ENCODE measurements around the gene TSPEAR.
A peak's percentile ranks its signal among the peaks of the same experiment; 100 is the strongest.
"Not testable (repeated sequence)": the region's sequence is repeated elsewhere in the genome, so short reads cannot be mapped to it uniquely, and the experiment has no call there.

The TSPEAR gene

DNA sequence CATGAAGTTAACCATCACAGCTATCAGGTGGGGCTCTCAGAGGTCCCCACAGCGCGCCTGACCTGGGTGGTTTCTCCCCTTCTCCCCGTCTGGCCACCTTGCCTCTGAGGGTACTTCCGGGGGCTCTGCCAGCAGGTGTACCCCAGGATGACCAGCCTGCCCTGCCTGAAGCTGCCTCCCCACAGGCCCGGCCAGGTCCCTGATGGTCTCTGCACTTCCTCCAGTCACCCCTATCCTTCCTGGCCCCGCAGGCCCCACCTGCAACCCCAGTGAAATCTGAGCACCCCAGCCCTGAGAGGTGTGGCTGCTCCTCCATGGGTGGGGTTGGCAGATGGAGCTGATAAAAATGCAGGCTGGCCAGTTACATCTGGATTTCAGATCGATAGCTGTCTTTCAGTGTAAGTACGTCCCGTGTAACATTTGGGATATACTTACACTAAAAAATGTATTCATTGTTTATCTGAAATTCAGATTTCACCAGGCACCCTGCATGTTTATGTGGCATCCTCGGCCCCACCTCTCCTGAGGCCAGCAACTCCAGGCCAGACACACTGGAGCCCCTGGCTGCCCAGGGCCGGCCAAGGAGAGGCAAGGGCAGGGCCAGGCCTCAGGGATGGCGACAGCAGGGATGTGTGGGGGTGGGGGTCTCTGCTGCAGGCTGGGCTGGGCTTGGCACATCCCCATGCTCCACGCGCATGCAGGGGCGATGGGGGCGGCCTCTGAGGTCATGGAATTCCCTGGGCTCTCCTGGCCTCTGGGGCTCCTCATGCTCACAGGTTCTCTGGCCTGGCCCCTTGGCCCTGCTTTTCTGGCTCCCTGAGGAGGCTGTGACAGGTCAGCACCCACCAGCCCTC lies 230.9 kb downstream of the TSPEAR start:
- Histone ChIP-seq H3K9me2 (ENCODE audit: low read depth, low read length) (no peaks in the 10 kb centered on the region), H3K27ac (ENCODE audit: low read depth, low read length, poor library complexity, severe bottlenecking) (no peak overlapping the region), H3K79me2 (ENCODE audit: insufficient read depth, low read length) (no peaks in the 10 kb centered on the region), H3F3A (ENCODE audit: insufficient read depth, low read length) (no peaks in the 10 kb centered on the region), H3K9me3 (ENCODE audit: low read length) (no peaks in the 10 kb centered on the region), H2AFZ (ENCODE audit: low read length) (no peak overlapping the region), H3K4me2 (ENCODE audit: low read length) (no peak overlapping the region), H3K4me3 (ENCODE audit: low read depth, low read length, poor library complexity, severe bottlenecking) (no peak overlapping the region), H3K36me3 (ENCODE audit: insufficient read depth, low read length) (no peaks in the 10 kb centered on the region), H3K27me3 (ENCODE audit: insufficient read depth, low read length) (no peaks in the 10 kb centered on the region), H4K20me1 (ENCODE audit: insufficient read depth, low read length) (no peaks in the 10 kb centered on the region), H3K4me1 (ENCODE audit: insufficient read depth, low read length, severe bottlenecking) (no peaks in the 10 kb centered on the region), H3K9ac (ENCODE audit: low read length) (no peak overlapping the region)
- TF ChIP-seq EZH2 (IDR thresholded peaks at IDR 0.05; ENCODE audit: borderline replicate concordance, low read length), result no peak
- TF ChIP-seq, protein P1, sequence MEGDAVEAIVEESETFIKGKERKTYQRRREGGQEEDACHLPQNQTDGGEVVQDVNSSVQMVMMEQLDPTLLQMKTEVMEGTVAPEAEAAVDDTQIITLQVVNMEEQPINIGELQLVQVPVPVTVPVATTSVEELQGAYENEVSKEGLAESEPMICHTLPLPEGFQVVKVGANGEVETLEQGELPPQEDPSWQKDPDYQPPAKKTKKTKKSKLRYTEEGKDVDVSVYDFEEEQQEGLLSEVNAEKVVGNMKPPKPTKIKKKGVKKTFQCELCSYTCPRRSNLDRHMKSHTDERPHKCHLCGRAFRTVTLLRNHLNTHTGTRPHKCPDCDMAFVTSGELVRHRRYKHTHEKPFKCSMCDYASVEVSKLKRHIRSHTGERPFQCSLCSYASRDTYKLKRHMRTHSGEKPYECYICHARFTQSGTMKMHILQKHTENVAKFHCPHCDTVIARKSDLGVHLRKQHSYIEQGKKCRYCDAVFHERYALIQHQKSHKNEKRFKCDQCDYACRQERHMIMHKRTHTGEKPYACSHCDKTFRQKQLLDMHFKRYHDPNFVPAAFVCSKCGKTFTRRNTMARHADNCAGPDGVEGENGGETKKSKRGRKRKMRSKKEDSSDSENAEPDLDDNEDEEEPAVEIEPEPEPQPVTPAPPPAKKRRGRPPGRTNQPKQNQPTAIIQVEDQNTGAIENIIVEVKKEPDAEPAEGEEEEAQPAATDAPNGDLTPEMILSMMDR (IDR thresholded peaks at IDR 0.05; ENCODE audit: low read length), result no peak

DNA sequence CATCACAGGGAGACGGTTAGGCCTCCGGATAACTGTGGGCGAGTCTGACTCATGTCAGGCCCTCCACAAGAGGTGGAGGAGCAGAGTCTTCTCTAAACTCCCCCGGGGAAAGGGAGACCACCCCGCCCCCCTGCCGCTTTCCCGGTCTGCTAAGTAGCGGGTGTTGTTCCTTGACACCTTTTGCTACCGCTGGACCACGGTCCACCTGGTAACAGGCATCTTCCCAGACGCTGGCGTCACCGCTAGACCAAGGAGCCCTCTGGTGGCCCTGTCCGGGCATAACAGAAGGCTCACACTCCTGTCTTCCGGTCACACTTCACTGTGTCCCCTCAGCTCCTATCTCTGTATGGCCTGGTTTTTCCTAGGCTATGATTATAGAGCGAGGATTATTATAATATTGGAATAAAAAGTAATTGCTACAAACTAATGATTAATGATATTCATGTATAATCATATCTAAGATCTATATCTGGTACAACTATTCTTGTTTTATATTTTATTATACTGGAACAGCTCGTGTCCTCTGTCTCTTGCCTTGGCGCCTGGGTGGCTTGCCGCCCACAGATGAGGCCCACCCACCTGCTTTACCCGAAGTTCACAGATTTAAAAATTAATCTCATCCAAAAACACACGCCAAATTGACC lies 231.7 kb downstream of the TSPEAR start:
- not testable (repeated sequence) for H3K9me3 ChIP-seq (ENCODE audit: low read length); H3K9ac ChIP-seq (ENCODE audit: low read length); H3K27me3 ChIP-seq (ENCODE audit: insufficient read depth, low read length); H3K4me1 ChIP-seq (ENCODE audit: insufficient read depth, low read length, severe bottlenecking); H2AFZ ChIP-seq (ENCODE audit: low read length); H3K4me3 ChIP-seq (ENCODE audit: low read depth, low read length, poor library complexity, severe bottlenecking); H3K36me3 ChIP-seq (ENCODE audit: insufficient read depth, low read length); H3F3A ChIP-seq (ENCODE audit: insufficient read depth, low read length); H4K20me1 ChIP-seq (ENCODE audit: insufficient read depth, low read length); H3K27ac ChIP-seq (ENCODE audit: low read depth, low read length, poor library complexity, severe bottlenecking); H3K9me2 ChIP-seq (ENCODE audit: low read depth, low read length); H3K4me2 ChIP-seq (ENCODE audit: low read length); H3K79me2 ChIP-seq (ENCODE audit: insufficient read depth, low read length)
- TF ChIP-seq, protein P1 (IDR thresholded peaks at IDR 0.05; ENCODE audit: low read length), result peak; percentile 45

DNA sequence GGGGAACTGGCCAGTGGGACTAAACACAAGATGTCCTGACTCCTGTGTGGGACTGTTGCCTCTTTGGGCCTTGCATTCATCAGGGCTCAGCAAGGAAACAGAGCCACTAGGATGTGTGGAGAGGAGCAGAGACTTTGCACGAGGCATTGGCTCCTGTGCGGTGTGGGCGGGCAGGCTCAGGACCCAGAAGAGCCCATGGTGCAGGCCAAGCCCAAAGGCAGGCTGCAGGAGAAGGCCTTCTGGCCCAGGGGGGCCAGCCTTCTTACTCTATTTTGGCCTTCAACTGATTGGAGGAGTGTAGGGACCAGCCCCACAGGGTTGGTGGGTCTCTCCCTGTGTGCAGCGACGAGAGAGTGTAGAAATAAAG lies 232.6 kb downstream of the TSPEAR start:
- H2AFZ ChIP-seq (ENCODE audit: low read length), result no peak overlapping the region
- H3K4me3 ChIP-seq (ENCODE audit: low read depth, low read length, poor library complexity, severe bottlenecking), result no peak overlapping the region
- no peak overlapping the region for H3K27ac ChIP-seq (ENCODE audit: low read depth, low read length, poor library complexity, severe bottlenecking)
- no peak overlapping the region for H3K4me2 ChIP-seq (ENCODE audit: low read length)
- no peaks in the 10 kb centered on the region for H3K9me2 ChIP-seq (ENCODE audit: low read depth, low read length)
- no peaks in the 10 kb centered on the region for H3K79me2 ChIP-seq (ENCODE audit: insufficient read depth, low read length)
- TF ChIP-seq EZH2 (IDR thresholded peaks at IDR 0.05; ENCODE audit: borderline replicate concordance, low read length), result no peak
- TF ChIP-seq, protein P1 (IDR thresholded peaks at IDR 0.05; ENCODE audit: low read length), result no peak
- H3K27me3 ChIP-seq (ENCODE audit: insufficient read depth, low read length), result no peaks in the 10 kb centered on the region
- H3K36me3 ChIP-seq (ENCODE audit: insufficient read depth, low read length), result no peaks in the 10 kb centered on the region
- H3K4me1 ChIP-seq (ENCODE audit: insufficient read depth, low read length, severe bottlenecking), result no peaks in the 10 kb centered on the region
- H3K9ac ChIP-seq (ENCODE audit: low read length), result no peak overlapping the region
- H3F3A ChIP-seq (ENCODE audit: insufficient read depth, low read length), result no peaks in the 10 kb centered on the region
- H4K20me1 ChIP-seq (ENCODE audit: insufficient read depth, low read length), result no peaks in the 10 kb centered on the region
- H3K9me3 ChIP-seq (ENCODE audit: low read length), result no peaks in the 10 kb centered on the region
